Stimulated activated CD4-positive, alpha-beta T cell treated with anti-CD3 and anti-CD28 coated beads, TNF-alpha, amount 100 ng/mL, for 24 hours (primary cell): ENCODE measurements around the gene SMIM36.
"Not testable (repeated sequence)": the region's sequence is repeated elsewhere in the genome, so short reads cannot be mapped to it uniquely, and the experiment has no call there.

ENCODE experiments used
- DNase-seq, 3 experiments: peaks; one replicate each; pipeline ENCODE4 v3.0.0-alpha.2; 2020; ENCODE audit warnings: low read depth in 3 of 3

Gene SMIM36

GRCh38 chr17:55501626-55502025 lies 9.6 kb downstream of the SMIM36 start:
- DNase-seq = not testable (repeated sequence)

GRCh38 chr17:55500103-55500502 lies 11.1 kb downstream of the SMIM36 start:
- DNase-seq = no peak

DNA sequence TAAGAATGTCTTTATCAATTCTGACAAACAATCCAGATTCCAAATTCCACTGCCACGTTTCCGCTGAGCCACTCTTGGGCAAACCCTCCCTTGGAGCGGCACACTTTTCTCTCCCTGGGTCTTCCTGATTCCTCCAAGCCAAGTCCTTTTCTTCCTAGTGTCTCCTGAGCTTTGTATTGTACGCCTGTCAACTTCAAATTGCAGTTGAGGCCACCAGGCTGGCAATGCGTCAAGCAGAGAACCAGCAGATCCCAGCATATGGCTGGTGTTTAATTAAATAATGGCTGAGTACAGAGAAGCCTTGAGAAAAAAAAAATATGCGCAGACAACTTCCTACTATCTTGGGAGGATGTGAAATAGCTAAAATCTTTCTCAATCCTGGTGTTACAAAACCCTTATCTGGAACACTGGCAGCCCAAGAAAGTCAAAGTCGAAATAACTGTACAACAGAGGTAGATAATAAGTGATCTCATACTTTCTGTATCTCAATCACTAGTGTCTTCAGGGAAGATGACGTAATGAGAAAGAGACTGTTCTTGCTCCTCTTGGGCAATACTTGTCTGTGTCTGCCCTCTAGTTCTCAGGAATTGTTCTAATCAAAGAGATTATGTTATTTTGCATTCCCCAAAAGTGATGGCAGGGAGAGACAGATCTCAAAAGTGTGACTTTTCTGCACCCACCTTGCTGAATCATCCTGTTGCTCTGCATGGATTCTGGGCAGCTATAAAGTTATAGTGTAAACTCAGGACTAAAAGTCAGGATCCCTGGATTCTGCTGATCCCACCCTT lies 15.0 kb downstream of the SMIM36 start:
- no peak for DNase-seq

GRCh38 chr17:55495239-55495638 lies 16.0 kb downstream of the SMIM36 start:
- DNase-seq = no peak

GRCh38 chr17:55492781-55493341 lies 18.4 kb downstream of the SMIM36 start:
- DNase-seq = no peak

DNA sequence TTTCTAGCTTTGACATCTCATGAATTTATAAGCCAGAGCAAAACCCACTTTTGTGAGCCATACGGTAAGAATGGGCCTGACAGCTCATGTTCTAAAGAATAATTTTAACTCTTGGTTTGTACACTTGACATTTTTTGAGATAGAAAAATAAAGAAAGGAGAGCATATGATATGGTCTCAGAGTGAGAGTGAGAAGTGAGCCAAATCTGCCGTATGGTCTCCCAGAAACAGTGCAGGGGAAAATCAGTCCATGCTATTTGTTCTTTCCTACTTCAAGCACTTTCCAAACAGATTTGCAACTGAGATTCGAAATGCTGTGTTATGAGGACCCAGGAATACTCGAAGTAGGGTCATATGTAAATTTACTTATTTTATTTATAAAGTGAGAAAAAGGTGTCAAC lies 20.9 kb downstream of the SMIM36 start:
- DNase-seq = no peak

GRCh38 chr17:55487695-55488432 lies 23.4 kb downstream of the SMIM36 start:
- DNase-seq = no peak

GRCh38 chr17:55484575-55484974 lies 26.7 kb downstream of the SMIM36 start:
- no peak for DNase-seq

DNA sequence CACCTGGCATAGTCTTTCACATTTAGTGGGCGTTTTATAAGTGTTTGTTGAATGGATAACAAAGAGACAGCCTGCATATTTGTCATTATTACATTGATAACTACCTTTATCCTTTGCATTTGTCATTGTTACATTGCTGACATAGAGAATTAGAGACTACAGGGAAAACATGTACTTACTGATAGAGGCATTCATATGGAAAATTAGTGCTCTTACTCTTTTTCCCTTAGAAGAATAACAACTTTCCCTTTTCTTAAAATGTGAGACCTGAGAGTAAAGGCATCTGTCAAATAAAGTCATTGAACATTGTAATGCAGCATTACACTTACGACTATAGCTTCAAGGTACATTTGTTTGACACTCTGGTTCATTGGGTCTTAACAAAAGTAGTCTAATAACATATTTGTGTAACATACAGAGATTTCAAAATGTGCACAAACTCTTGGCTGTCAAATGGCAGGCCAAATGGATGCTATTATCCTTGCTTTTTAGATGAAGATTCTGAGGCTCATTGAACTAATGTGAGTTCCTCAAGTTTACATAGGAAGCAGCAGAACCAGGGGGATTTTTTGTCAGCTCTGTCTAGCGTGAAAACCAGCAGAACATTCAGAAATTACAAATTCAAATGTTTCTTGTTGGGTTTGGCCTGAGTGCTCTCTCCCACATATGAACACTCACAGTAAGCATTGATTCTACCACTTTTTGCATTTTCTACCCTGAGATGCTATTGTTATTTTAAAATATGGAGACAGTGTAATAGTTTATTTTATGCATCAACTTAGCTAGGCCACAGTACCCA lies 28.5 kb downstream of the SMIM36 start:
- no peak for DNase-seq

DNA sequence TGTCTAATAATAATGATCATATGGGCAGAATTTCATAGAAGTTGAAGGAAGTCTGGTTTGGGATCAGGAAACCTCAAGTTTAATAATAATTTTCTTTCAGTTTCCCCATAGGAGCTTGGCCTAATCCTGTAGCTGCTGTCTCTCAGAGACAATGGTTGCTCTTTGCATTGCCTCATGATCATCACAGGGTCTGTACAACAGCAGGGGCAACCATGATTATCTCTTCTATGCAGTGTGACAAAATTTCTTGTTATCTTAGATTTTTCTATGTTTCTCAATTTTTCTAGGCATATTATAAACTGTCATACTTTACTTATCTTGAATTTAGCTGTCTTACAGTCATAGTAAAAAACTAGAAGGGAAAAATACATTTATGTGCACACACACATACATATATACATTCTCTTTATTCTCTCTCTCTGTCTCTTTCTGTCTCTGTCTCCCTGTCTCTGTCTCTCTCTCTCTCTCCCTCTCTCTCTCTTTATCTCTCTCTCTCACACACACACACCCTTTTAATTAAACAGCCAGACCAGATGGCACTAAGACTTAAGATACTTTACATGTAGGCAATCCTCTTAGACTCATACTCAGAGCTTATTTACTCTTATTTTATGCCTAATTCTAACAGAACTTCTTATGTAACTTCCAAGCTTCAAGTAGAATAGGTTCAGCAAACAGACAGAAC lies 30.5 kb downstream of the SMIM36 start:
- DNase-seq = no peak

DNA sequence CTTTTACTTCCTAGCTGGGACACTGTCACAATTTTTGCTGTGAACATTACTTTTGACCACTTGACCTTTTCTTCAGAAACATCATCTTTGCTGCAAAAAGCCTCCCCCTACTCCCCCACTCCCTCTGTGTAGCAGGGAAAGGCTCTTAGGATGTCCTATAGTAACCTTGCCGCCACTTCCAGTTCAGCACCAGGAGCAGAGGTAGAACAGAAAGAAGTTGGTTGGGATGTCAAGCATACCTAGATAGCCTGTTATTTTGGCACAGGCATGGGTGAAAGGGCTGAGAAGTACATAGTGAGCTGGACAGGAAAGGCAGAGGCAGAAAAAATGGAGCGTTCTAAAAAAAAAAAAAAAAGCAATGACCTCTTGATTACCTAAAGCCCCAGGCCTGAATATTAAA lies 31.3 kb downstream of the SMIM36 start:
- no peak for DNase-seq

GRCh38 chr17:55478971-55479370 lies 32.3 kb downstream of the SMIM36 start:
- no peak for DNase-seq

DNA sequence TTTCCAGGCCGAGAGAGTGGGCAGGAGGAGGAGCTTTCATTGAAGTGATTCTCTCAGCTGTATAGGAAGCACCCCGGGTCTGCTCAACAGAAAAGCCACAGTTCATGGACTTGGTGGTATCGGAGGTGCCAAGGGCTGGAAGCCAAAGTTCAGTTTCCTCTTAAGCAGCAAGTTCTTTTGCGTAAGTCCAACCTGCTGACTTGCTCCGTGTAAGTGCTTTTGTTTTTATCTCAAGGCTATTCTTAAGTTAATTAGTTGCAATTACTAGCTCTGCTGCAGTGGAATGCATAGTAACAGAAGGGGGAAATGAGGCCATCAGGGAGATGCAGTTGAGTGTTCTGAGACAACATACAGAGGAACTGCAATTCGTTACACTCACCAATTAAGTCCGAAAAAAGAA lies 44.6 kb downstream of the SMIM36 start:
- no peak for DNase-seq

DNA sequence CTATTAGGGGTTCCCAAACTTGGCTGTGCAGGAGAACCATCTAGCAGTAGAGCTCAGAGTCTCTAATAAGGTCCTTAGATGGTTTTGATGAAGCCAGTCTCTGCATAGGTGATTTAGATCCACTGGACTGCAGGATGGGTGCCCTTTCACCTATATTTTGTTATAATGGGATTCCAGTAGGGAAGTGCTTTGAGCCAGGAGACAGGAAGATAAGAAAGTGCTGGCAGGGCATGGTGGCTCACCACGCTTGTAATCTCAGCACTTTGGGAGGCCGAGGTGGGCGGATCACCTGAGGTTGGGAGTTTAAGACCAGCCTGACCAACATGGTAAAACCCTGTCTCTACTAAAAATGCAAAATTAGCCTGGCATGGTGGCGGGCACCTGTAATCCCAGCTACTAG lies 45.5 kb downstream of the SMIM36 start:
- not testable (repeated sequence) for DNase-seq

DNA sequence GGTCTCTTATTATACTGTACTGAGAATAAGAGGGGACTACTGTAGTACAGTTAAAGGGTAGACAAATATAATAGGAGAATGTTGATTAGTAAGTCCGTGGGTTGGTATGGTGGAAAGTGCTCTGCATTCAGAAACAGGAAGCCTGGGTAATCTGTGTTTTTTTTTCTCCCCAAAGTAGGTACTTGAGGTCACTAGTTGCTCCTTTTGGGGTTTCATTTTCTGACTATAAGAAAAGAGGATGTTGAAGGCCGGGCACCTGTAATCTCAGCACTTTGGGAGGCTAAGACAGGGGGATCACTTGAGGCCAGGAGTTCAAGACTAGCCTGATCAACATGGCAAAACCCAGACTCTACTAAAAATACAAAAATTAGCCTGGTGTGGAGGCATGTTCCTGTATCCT lies 47.7 kb downstream of the SMIM36 start:
- no peak for DNase-seq

- no peak for DNase-seq
Observed at GRCh38 chr17:55462711-55463110, 48.5 kb downstream of the SMIM36 start.

GRCh38 chr17:55462234-55462633 lies 49.0 kb downstream of the SMIM36 start:
- DNase-seq = no peak

DNA sequence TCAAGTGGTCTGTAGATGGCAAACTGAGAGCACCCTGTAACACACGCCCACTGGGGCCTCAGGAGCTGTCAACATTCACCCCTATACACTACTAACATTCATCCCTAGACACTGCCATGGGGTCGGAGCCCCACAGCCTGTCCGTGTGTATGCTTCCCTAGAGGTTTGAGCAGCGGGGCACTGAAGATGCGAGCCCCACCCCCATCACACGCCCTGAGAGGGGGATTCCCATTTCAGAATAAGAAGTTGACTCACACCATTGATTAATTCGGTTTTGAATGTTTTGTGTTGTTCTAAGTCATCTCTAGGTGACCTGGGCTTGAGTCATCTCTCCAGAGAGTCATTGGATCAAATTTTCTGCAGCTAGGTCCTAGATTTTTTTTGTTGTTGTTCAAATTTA lies 52.3 kb downstream of the SMIM36 start:
- DNase-seq = peak; percentile 19 to 67 (median 36)

GRCh38 chr17:55458287-55458900 lies 52.9 kb downstream of the SMIM36 start:
- DNase-seq = no peak

- no peak for DNase-seq
Observed at GRCh38 chr17:55456307-55457240, 54.7 kb downstream of the SMIM36 start.
